ENCODE measurements around the gene KANK3. TPM values are rescaled to one million over a fixed set of nuclear protein-coding genes. Genes with fewer than 3 reads are reported as not detected.
A peak's percentile ranks its signal among the peaks of the same experiment; 100 is the strongest.
"Not testable (repeated sequence)": the region's sequence is repeated elsewhere in the genome, so short reads cannot be mapped to it uniquely, and the experiment has no call there.

KANK3 gene
- total and polyA plus RNA-seq, 2 donors = 3.3 to 6.0 TPM

DNA sequence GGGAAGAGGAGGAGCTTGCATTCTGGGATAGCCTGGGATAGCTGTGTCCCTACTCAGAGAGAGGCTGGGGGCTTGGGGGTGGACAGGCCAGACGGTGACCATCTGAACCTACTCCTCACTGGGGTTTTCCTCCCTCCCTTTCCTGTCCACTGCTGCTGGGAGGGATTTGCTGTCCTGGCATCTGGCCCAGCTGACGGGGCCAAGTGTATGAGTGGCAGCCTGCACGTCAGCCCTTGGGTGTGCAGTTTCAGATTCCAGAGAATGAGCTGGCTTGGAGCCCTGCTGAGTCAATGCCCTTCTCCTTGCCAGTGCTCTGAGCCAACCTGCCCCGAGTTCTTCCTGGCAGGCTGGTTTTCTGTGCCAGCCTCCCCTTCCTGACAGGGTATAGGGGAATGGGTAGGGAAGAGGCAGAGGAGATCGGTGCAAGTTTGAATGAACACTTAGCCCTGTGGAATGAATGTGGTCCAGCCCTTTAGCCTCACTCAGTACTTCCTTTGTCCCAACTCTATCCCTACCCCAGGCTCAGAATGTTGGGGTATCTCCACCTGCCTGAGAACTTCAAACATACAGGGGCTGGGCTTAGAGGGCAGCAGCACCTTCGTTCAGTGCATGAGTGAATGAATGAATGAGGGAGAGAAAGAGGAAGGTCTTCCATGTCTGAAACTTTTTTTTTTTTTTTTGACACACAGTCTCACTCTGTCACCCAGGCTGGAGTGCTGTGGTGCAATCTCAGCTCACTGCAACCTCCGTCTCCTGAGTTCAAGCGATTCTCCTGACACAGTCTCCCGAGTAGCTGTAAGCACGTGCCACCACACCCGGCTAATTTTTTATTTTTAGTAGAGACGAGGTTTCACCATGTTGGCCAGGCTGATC, 19.1 kb upstream of the KANK3 start:
- WGBS = 67% methylated on average over 12 of the region's 12 CpGs
- DNase-seq (ENCODE audit: low read depth in 6 of 9, low spot score in 9 of 9) = peak in 1 of 9 donors; percentile 21
- H3K9me3 ChIP-seq (ENCODE audit: control insufficient read depth in 2 of 2, insufficient read depth in 1 of 2, low read length in 1 of 2) = peaks cover 0 to 3% of the 10 kb centered on the region in 2 donors
- no peak overlapping the region for H3K4me3 ChIP-seq (ENCODE audit: low read length in 2 of 2)
- peaks cover 35 to 53% of the 10 kb centered on the region in 2 donors for H3K27me3 ChIP-seq (ENCODE audit: control insufficient read depth in 2 of 2, insufficient read depth in 1 of 2, low read length in 1 of 2)
- peaks cover 3 to 16% of the 10 kb centered on the region in 2 donors for H3K4me1 ChIP-seq (ENCODE audit: control insufficient read depth in 2 of 2, insufficient read depth in 2 of 2, low read length in 2 of 2)
- H3K27ac ChIP-seq (ENCODE audit: low read depth in 1 of 2, low read length in 1 of 2) = peak overlapping the region; percentile 37 to 42
- no peaks in the 10 kb centered on the region for H3K36me3 ChIP-seq (ENCODE audit: control insufficient read depth in 2 of 2, insufficient read depth in 2 of 2, low read length in 1 of 2)

DNA sequence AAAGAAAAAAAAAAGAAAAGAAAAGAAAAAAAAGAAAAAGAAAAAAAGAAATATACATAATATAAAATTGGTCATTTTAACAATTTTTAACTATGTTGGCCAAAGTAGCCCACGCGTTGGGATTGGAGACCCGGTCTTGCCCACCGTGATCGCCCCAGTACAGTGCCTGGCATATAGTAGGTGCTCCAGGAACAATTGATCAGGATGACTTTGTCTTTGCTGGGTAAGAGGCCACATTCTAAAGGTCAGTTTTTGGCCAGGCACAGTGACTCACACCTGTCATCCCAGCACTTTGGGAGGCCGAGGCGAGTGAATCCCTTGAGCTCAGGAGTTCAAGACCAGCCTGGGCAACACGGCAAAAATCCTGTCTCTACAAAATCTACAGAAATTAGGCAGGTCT, 17.1 kb upstream of the KANK3 start:
- WGBS = 90% methylated on average over 8 of the region's 8 CpGs
- Histone ChIP-seq H3K4me3 (ENCODE audit: low read length in 2 of 2) (no peak overlapping the region), H3K36me3 (ENCODE audit: control insufficient read depth in 2 of 2, insufficient read depth in 2 of 2, low read length in 1 of 2) (no peaks in the 10 kb centered on the region), H3K4me1 (ENCODE audit: control insufficient read depth in 2 of 2, insufficient read depth in 2 of 2, low read length in 2 of 2) (peaks cover 0 to 16% of the 10 kb centered on the region in 2 donors), H3K27ac (ENCODE audit: low read depth in 1 of 2, low read length in 1 of 2) (no peak overlapping the region), H3K9me3 (ENCODE audit: control insufficient read depth in 2 of 2, insufficient read depth in 1 of 2, low read length in 1 of 2) (peaks cover 0 to 3% of the 10 kb centered on the region in 2 donors), H3K27me3 (ENCODE audit: control insufficient read depth in 2 of 2, insufficient read depth in 1 of 2, low read length in 1 of 2) (peaks cover 19 to 35% of the 10 kb centered on the region in 2 donors)
- DNase-seq (ENCODE audit: low read depth in 6 of 9, low spot score in 9 of 9) = no peak

DNA sequence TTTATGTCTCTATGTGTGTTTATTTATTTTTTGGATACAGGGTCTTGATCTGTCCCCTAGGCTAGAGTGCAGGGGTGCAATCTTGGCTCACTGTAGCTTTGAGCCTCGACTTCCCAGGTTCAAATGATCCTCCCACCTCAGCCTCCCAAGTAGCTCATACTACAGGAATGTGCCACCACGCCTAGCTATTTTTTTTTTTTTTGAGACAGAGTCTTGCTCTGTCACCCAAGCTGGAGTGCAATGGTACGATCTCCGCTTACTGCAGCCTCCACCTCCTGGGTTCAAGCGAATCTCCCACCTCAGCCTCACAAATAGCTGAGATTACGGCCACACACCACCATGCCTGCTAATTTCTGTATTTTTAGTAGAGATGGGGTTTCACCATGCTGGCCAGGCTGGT, 15.9 kb upstream of the KANK3 start:
- peaks cover 0 to 16% of the 10 kb centered on the region in 2 donors for H3K4me1 ChIP-seq (ENCODE audit: control insufficient read depth in 2 of 2, insufficient read depth in 2 of 2, low read length in 2 of 2)
- H3K36me3 ChIP-seq (ENCODE audit: control insufficient read depth in 2 of 2, insufficient read depth in 2 of 2, low read length in 1 of 2) = no peaks in the 10 kb centered on the region
- H3K9me3 ChIP-seq (ENCODE audit: control insufficient read depth in 2 of 2, insufficient read depth in 1 of 2, low read length in 1 of 2) = peaks cover 0 to 3% of the 10 kb centered on the region in 2 donors
- H3K27me3 ChIP-seq (ENCODE audit: control insufficient read depth in 2 of 2, insufficient read depth in 1 of 2, low read length in 1 of 2) = peaks cover 9 to 22% of the 10 kb centered on the region in 2 donors
- DNase-seq (ENCODE audit: low read depth in 6 of 9, low spot score in 9 of 9) = no peak
- H3K27ac ChIP-seq (ENCODE audit: low read depth in 1 of 2, low read length in 1 of 2) = no peak overlapping the region
- WGBS = 96% methylated on average over 6 of the region's 6 CpGs
- H3K4me3 ChIP-seq (ENCODE audit: low read length in 2 of 2) = no peak overlapping the region

DNA sequence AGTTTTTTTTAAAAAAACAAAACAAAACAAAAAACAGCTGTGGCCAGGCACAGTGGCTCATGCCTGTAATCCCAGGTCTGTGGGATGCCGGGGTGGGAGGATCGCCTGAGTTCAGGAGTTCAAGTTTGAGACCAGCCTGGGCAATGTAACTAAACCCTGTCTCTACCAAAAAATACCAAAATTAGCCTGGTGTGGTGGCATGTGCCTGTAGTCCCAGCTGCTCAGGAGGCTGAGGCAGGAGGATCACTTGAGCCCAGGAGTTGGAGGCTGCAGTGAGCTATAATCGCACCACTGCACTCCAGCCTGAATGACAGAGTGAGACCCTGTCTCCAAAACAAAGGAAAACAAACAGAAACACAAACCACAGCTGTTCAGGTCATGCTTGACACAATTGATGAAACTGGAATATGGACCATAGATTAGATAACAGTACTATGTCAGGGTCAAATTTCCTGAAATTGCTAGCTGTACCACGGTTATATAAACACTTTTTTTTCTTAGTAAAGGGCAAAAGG, 14.0 kb upstream of the KANK3 start:
- Histone ChIP-seq H3K27ac (ENCODE audit: low read depth in 1 of 2, low read length in 1 of 2) (no peak overlapping the region), H3K4me3 (ENCODE audit: low read length in 2 of 2) (no peak overlapping the region), H3K27me3 (ENCODE audit: control insufficient read depth in 2 of 2, insufficient read depth in 1 of 2, low read length in 1 of 2) (peaks cover 3 to 21% of the 10 kb centered on the region in 2 donors), H3K4me1 (ENCODE audit: control insufficient read depth in 2 of 2, insufficient read depth in 2 of 2, low read length in 2 of 2) (peaks cover 0 to 4% of the 10 kb centered on the region in 2 donors), H3K9me3 (ENCODE audit: control insufficient read depth in 2 of 2, insufficient read depth in 1 of 2, low read length in 1 of 2) (no peaks in the 10 kb centered on the region), H3K36me3 (ENCODE audit: control insufficient read depth in 2 of 2, insufficient read depth in 2 of 2, low read length in 1 of 2) (no peaks in the 10 kb centered on the region)
- 82% methylated on average over 4 of the region's 4 CpGs for WGBS
- DNase-seq (ENCODE audit: low read depth in 6 of 9, low spot score in 9 of 9) = no peak

DNA sequence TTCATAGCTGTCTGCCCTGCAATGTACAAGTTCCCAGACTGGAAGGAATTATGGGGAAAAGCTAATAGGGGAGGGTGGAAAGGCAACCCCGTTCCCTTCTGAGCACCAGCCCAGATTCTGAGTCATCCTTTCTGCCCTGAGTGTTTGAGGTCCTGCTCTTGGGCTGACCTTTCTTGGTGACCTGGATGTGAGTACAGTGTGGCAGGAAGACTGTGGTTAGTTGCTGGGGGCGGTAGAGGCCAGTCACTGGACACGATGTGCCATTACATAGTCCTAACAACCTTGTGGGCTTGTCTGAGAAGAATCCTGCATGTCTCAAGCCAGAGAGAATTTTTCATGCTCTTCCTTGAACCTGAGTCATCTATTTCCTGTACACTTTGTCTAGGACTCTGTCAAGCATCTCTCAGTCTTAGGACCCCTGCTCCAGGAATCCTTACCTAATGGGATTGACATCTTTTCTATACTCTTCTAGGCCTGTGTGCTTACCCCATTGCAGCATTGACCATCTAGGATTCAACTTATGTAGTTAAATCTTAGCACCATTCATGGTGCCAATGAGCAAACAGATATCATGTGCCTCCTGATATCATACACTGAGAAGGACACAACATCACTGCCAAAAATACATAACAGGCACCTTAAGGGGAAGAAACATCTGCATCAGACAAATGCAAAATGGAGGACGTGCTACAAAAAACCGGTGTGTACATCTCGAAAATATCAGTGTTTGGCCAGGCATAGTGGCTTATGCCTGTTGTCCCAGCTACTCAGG, 12.8 kb upstream of the KANK3 start:
- no peak overlapping the region for H3K27ac ChIP-seq (ENCODE audit: low read depth in 1 of 2, low read length in 1 of 2)
- no peaks in the 10 kb centered on the region for H3K36me3 ChIP-seq (ENCODE audit: control insufficient read depth in 2 of 2, insufficient read depth in 2 of 2, low read length in 1 of 2)
- DNase-seq (ENCODE audit: low read depth in 6 of 9, low spot score in 9 of 9) = no peak
- peaks cover 0 to 24% of the 10 kb centered on the region in 2 donors for H3K27me3 ChIP-seq (ENCODE audit: control insufficient read depth in 2 of 2, insufficient read depth in 1 of 2, low read length in 1 of 2)
- WGBS = 91% methylated on average over 6 of the region's 6 CpGs
- no peaks in the 10 kb centered on the region for H3K9me3 ChIP-seq (ENCODE audit: control insufficient read depth in 2 of 2, insufficient read depth in 1 of 2, low read length in 1 of 2)
- no peaks in the 10 kb centered on the region for H3K4me1 ChIP-seq (ENCODE audit: control insufficient read depth in 2 of 2, insufficient read depth in 2 of 2, low read length in 2 of 2)
- H3K4me3 ChIP-seq (ENCODE audit: low read length in 2 of 2) = no peak overlapping the region

DNA sequence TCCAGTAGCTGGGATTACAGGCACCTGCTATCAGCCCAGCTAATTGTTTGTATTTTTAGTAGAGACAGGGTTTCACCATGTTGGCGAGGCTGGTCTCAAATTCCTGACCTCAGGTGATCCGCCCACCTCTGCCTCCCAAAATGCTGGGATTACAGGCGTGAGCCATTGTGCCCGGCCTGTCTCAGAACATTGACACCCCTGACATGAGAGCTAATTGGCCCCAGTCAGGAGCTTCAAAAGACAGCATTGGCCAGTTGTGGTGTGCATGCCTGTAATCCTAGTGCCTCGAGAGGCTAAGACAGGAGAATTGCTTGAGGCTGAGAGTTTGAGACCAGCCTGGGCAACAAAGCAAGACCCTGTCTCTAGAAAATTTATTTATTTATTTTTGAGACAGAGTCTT, 9.8 kb upstream of the KANK3 start:
- not testable (repeated sequence) for H3K27ac ChIP-seq (ENCODE audit: low read depth in 1 of 2, low read length in 1 of 2); H3K4me1 ChIP-seq (ENCODE audit: control insufficient read depth in 2 of 2, insufficient read depth in 2 of 2, low read length in 2 of 2)
- 73% methylated on average over 5 of the region's 5 CpGs for WGBS

DNA sequence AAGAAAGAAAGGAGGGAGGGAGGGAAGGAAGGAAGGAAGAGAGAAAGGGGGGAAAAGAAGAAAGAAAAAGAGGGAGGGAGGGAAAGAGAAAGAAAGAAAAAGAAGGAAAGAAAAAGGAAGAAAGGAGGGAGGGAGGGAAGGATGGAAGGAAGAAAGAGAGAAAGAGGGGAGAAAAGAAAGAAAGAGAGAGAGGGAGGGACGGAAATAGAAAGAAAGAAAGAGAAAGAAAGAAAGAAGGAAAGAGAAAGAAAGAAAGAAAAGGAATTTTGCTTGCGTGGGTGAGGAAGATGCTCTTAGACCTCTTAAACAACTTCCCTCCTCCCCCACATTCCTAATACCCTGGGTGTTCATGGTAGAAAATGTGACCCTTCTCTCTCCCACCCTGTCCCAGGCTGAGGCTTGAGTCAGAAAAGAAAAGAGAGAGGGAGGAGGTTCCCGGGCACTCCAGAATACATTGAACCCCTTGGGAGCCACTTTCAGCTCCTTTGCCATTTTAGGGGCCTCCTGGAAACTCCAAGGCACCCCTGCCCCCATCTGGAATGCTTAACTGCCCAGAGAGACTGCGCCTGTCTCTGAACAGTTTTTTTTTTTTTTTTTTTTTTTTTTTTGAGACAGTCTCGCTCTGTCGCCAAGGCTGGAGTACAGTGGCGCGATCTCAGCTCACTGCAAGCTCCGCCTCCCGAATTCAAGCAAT, 9.2 kb upstream of the KANK3 start:
- DNase-seq (ENCODE audit: low read depth in 6 of 9, low spot score in 9 of 9) = no peak
- peaks cover 0 to 27% of the 10 kb centered on the region in 2 donors for H3K27me3 ChIP-seq (ENCODE audit: control insufficient read depth in 2 of 2, insufficient read depth in 1 of 2, low read length in 1 of 2)
- H3K9me3 ChIP-seq (ENCODE audit: control insufficient read depth in 2 of 2, insufficient read depth in 1 of 2, low read length in 1 of 2) = no peaks in the 10 kb centered on the region
- H3K4me1 ChIP-seq (ENCODE audit: control insufficient read depth in 2 of 2, insufficient read depth in 2 of 2, low read length in 2 of 2) = no peaks in the 10 kb centered on the region
- no peak overlapping the region for H3K4me3 ChIP-seq (ENCODE audit: low read length in 2 of 2)
- no peak overlapping the region for H3K27ac ChIP-seq (ENCODE audit: low read depth in 1 of 2, low read length in 1 of 2)
- H3K36me3 ChIP-seq (ENCODE audit: control insufficient read depth in 2 of 2, insufficient read depth in 2 of 2, low read length in 1 of 2) = no peaks in the 10 kb centered on the region
- WGBS = 49% methylated on average over 10 of the region's 10 CpGs

More for the DNA sequence above, 9.8 kb upstream of the KANK3 start:
- not testable (repeated sequence) for H3K4me3 ChIP-seq (ENCODE audit: low read length in 2 of 2); DNase-seq (ENCODE audit: low read depth in 6 of 9, low spot score in 9 of 9); H3K9me3 ChIP-seq (ENCODE audit: control insufficient read depth in 2 of 2, insufficient read depth in 1 of 2, low read length in 1 of 2); H3K36me3 ChIP-seq (ENCODE audit: control insufficient read depth in 2 of 2, insufficient read depth in 2 of 2, low read length in 1 of 2)
- peaks cover 0 to 27% of the 10 kb centered on the region in 2 donors for H3K27me3 ChIP-seq (ENCODE audit: control insufficient read depth in 2 of 2, insufficient read depth in 1 of 2, low read length in 1 of 2)

DNA sequence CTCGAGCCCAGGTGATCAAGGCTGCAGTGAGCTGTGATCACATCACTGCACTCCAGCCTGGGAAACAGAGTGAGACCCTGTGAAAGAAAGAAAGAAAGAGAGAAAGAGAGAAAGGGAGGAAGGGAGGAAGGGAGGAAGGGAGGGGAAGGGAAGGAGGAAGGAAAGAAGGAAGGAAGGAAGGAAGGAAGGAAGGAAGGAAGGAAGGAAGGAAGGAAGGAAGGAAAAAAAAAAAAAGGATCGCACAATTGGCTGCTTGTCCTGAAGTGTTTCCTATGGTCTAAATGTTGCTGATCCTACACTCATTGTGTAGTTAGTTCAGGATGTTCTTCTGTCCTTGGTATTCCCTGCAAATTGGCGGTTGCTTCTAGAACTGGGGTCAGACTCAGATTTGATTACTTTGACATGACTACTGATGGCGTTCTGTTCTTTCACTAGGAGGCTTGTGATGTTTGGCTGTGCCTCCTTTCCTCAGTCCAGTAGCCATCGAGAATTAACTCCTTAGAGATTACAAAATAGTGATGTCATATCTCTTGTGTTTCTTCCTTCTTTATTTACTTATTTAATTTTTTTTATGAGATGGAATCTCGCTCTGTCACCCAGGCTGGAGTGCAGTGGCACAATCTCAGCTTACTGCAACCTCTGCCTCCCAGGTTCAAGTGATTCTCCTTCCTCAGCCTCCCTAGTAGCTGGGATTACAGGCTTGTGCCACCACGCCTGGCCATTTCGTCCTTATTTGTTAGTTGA, 6.7 kb upstream of the KANK3 start:
- not testable (repeated sequence) for H3K4me1 ChIP-seq (ENCODE audit: control insufficient read depth in 2 of 2, insufficient read depth in 2 of 2, low read length in 2 of 2); H3K27ac ChIP-seq (ENCODE audit: low read depth in 1 of 2, low read length in 1 of 2); H3K9me3 ChIP-seq (ENCODE audit: control insufficient read depth in 2 of 2, insufficient read depth in 1 of 2, low read length in 1 of 2); H3K36me3 ChIP-seq (ENCODE audit: control insufficient read depth in 2 of 2, insufficient read depth in 2 of 2, low read length in 1 of 2); DNase-seq (ENCODE audit: low read depth in 6 of 9, low spot score in 9 of 9); H3K4me3 ChIP-seq (ENCODE audit: low read length in 2 of 2)
- 90% methylated on average over 8 of the region's 8 CpGs for WGBS
- peaks cover 1 to 34% of the 10 kb centered on the region in 2 donors for H3K27me3 ChIP-seq (ENCODE audit: control insufficient read depth in 2 of 2, insufficient read depth in 1 of 2, low read length in 1 of 2)
